HG02870 (cell line): ENCODE data around the gene FMOD.
A peak's percentile ranks its signal among the peaks of the same experiment; 100 is the strongest.

ENCODE experiments used
- ATAC-seq: cut with Tn5 transposase; IDR thresholded peaks from one replicate; pipeline ENCODE4 v1.9.1; 2021; ENCODE audit warnings: mild to moderate bottlenecking, moderate library complexity; ENCODE audit not compliant: unreplicated experiment

The FMOD gene

GRCh38 chr1:203351037-203351625 is at the start of gene FMOD:
Gene FMOD, minus strand, starts transcription at chr1:203351122. Its CDS starts 2,852 bp downstream, at chr1:203348270.
- ATAC-seq, result no peak

GRCh38 chr1:203396595-203397194 is 45.8 kb upstream of the FMOD start:
- ATAC-seq, result no peak

- ATAC-seq, result no peak
Observed at GRCh38 chr1:203395751-203396150, 44.8 kb upstream of the FMOD start.

DNA sequence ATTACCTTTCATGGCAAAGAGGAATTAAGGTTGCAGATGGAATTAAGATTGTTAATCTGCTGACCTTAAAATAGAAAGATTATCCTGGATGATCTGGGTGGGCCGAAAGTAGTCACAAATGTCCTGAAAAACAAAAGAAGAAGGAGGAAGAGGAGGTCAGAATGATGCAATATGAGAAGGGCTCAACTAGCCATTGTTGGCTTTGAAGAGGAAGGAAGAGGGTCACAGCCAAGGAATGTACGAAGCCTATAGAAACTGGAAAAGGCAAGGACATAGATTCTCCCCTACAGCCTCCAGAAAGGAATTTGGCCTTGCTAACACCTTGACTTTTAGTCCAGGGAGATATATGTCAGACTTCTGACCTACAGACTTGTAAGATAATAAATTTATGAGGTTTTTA is 39.4 kb upstream of the FMOD start:
- no peak for ATAC-seq

DNA sequence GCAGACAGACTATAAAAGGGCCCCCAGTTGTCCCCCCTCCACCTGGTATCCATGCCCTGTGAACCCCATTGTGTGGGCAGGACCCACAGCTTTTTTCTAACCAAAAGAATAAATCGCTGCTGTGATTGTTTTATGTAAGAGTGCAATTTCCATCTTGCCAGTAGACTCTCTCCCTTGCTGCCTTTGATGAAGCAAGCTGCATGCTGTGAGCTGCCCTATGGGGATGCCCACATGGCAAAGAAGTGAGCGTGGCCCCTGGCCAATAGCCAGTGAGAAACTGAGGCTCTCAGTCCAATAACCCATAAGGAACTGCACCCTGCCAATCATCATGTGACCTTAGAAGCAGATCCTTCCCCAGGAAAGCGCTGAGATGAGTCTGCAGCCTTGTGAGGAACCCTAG is 37.8 kb upstream of the FMOD start:
- no peak for ATAC-seq

DNA sequence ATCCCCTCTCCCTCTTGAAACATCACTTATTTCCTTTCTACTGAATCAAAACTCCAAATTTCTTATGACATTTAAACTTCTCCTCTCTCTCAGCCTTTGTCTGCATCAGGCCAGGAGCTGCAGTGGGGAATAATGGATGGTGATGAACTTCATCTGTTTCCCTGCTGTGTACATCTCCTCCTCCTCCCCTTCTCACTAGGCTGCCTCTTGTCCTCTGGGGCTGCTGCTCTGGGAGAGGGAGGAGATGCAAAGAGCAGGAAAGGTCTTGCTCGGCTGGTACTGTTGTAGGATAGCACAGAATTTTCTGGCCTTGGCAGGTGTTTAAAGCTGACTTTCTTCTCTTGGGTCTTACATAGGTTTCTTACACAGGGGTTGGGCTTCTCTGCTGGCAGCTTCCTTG is 31.1 kb upstream of the FMOD start:
- no peak for ATAC-seq

DNA sequence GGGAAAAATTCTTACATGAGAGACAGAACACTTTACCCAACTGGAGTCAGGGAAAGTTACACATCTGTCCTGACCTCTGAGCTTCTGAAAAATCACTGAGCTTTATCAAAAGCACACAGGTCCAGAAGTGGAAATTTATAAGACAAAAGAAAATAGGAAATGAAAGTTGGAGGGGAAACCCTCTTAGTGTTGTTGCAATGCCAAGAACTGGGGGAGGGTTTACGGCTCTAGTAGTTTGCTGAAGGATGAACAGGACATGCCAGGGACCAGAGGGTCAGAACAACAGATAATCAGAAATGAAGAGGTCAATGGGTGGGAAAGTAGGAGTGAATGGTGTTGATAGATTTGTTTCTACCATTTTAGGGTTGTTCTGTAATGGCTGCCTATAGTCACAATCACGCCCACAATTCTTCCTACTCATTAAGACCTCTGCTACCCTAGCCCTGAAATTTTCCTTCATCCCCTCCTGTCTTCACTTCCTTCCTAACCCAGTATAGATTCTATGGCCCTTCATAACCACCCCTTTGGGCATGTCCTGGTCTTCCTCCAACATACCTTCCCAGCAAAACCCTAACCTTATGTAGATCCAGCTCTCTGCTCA is 30.3 kb upstream of the FMOD start:
- peak; percentile 62 for ATAC-seq

DNA sequence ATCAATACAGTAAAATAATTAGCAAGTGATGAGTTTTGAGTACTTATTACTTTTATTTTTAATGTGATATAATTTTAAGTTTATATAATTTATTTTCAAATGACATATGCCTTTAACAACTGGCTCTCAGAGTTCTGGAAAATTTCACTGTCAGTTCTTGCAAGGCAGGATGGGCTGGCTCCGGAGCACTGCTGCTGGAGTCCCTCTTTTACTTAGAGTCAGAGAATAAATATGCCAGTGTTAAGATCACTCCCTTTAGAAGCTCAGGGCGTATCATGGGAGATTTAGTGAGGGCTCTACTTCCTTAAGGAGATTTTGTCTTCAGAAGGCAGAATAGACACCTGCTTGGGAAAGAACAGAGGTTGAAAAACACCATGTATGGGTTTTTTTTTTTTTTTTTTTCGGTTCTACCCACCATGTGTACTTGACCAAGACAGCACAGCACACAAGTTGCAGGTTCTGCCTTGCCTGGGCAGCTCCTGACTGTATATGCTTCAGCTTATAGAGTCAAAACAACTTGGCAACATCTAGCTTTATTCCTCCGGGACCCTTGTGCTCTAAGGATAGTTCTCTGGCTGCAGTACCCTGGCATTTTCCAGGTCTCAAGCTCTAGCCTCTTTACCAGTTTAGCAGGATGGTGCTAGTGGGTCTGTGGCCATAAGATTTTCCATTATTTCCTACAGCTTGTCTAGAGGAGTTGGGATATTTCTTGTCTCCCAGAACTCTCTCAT is 29.7 kb upstream of the FMOD start:
- peak; percentile 36 for ATAC-seq

DNA sequence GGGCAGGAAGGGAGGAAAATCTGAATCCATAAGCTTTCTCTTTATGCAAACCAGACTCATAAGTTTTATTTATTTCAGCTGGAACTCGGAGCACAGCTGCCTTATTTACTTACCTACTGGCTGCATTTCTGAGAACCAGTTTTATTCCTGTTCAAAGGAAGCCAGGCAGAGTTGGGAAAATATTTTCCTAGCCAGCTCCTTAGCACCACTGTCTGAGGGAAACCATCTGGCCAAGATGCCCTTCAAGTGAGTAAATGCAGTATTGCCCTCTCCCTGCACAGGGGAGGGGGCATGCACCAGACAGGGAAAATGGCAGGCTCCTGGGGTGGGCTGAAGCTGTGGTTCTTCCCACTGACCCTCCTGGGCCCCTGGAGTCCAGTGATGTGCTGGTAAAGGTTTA is 28.9 kb upstream of the FMOD start:
- ATAC-seq, result no peak

DNA sequence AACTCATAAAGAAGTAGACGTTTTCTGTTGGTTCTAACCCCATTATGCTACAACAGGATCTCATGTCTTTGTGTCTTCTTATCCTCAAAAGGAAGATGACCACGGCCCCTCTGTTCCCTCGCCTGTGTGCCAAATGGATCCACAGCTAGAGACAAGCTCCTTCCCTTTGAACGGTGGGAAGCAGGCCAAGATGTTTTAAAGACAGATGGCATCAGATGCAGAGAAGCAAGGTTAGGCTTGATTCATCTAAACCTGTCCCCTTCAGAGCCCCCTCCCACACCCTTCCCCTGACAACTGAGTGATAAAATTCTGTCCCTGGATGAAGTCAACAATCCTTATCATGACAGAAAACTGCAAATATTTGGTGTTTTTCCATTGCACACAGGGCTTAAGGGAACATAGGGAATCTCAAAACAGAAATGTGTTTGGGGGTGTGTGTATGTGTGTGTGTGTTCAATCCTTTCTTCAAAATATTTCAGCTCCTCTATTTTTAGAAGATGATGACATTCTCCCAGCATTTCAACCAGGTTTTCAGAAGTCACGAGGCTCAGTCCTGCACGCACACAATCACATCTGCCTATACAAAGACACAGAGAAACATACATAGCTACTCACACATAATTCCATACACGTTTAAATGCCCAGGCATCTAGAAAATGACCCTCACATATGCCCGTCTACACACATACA is 27.8 kb upstream of the FMOD start:
- no peak for ATAC-seq

DNA sequence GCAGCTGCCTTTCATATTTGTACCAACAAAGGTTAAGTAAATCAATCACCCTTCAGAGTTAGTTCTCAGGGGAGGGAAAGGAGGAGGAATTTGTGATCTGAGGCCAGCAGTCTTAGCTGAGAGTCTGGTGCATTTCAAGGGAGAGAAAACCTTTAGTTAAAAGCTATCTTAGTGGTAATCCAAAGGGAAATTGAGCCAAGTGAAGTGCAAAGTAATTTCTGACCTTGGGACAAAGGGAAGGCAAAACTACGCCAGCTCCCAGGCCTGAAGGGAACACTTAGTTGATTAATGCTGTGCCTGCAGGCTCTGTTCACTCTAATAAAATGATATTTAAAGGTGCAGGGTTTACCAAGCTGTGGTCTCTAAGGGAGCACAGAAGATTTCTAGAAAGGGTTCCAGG is 23.1 kb upstream of the FMOD start:
- ATAC-seq, result no peak

- no peak for ATAC-seq
Observed at GRCh38 chr1:203373002-203373401, 22.1 kb upstream of the FMOD start.

DNA sequence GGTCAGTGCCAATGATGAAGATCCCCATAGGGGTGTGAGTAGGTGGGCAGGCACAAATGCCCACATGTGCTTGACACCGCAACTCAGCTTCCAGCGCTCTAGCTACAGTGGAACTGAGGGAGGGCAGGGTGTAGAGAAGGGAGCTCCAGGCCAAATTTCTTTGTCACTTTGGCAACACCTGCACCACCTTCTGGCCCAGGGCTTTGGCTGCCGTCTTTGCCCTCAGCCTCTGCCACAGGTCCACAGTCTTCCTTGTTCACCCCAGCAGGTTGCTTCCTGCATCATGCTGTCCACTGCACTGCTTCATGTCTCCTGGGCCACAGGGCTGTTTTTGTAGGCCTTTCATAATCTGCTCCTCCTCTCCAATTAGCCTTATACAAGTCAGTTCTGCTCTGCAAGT is 20.4 kb upstream of the FMOD start:
- no peak for ATAC-seq

DNA sequence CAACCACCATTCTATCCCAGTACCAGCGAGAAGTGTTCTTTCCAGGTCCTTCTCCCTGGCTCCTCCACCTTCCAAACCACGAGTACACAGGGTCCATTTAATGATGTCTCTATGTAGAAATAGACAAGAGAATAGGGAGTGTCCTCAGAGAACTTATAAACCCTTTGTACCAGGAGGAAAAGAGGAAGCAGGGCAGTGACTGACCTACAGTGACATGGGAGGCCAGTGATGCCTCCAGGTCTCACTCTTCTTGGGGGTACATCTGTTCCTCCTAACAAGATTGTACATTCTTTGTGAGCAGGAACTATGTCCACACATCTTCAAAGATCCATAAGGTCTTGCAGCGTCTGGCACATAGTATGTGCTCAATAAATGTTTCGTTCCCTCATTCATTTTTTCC is 18.7 kb upstream of the FMOD start:
- ATAC-seq, result no peak

- ATAC-seq, result no peak
Observed at GRCh38 chr1:203368624-203369451, 17.9 kb upstream of the FMOD start.

- no peak for ATAC-seq
Observed at GRCh38 chr1:203367057-203367456, 16.1 kb upstream of the FMOD start.

DNA sequence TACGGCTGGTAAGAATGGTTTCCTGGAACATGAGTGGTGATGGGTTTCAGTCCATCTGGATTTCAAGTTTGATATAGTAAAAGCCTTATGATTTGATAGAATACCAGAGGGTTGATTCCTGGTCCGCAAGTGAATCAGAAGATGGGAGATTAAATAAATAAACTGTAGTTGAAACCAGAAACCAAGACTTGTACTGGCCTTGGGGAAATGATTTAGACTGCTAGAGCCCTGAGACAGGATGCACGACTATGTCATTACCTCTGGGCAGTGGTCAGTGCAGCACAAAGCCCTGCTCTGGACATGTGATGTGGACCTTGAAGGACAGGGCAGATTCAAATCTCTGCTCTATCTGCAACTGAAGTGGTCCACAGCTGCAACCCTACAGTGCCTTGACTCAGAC is 15.6 kb upstream of the FMOD start:
- ATAC-seq, result no peak

DNA sequence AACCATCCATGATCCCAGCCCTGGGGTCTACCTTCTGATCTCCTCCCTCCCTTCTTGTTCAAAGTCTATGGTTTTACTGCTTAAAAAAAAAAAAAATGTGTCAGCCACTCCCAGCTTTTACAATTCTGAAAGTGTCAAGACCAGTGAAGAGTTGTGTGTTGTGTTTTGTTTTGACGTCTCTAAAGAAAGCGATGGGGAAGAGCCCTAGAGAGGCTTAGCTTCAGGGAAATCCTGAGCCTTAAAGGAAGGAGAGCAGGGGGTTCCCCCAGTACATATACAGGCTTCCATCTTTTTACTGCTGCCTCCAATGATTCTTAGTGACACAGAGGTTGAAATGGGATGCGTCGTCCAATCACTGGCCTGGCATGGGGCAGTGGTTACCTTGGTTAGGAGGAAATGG is 13.9 kb upstream of the FMOD start:
- ATAC-seq, result no peak

DNA sequence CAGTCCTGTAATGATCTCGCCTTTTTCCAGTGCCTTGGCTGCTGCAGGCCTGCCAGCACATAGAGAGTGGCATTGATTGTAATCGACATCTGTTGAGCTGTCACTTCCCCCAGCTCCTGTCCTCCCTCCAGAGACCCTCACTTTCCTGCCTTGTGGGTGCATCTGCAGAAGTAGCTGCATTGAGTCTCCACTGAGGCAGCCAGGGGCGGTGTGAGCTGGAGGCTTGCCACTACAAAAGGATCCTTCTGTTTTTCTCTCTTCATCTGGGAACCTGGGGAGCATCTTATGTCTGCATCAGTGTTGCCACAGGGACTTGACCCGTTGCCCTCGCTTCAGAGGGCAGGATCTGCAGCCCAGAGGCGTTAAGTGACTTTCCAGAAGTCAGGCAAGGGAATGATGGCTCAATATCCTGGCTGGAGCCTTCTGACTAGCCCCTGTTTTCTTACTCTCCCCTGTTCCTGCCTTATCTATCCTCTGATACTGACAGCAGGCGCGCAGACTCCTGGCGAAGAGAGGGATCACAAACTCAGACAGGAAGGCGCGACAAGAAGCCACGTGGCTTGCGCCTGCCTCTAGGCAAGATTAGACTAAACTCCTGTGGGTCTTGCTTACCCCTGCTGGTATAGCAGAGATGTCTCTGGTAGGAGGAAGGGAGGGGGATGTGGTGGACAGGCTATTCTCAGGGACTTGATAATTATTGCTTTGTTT is 13.3 kb upstream of the FMOD start:
- ATAC-seq, result no peak

DNA sequence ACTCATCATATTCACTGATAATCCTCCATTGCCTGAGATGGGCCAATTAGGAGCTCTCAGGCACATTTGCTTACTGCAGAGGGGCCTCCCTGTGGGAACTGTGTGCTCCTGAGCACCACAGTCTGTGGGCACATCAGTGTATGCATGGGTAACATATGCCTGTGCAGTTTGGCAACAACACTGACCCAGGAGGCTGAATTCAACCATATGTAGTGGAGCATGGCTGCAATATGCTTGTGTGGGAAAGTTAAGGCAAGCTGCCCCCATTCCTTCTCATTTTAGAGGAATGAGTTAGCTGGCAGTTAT is 11.8 kb upstream of the FMOD start:
- no peak for ATAC-seq
